ENCODE results near the gene ST7. TPM values are rescaled to one million over a fixed set of nuclear protein-coding genes. Genes with fewer than 3 reads are reported as not detected.

The ST7 gene
- total RNA-seq, 1 donor from 2014 or later, result 8.3 TPM

GRCh38 chr7:117208257-117208656, 255.0 kb downstream of the ST7 start:
- Mint-ChIP-seq H3K27ac (no peak overlapping the region), H3K4me3 (no peak overlapping the region), H3K9me3 (no peaks in the 10 kb centered on the region), H3K27me3 (no peaks in the 10 kb centered on the region), H3K36me3 (ENCODE audit: low read depth) (peaks cover 4% of the 10 kb centered on the region), H3K4me1 (no peaks in the 10 kb centered on the region)
- intact Hi-C loops (cut with micrococcal nuclease), result no loop called here
- DNase-seq (no peak), ATAC-seq (ENCODE audit: low read depth) (no peak)
- CTCF ChIA-PET, result no interaction called here
- TF ChIP-seq CTCF (IDR thresholded peaks at IDR 0.05), result no peak
- POLR2A ChIA-PET, result no interaction called here

GRCh38 chr7:117210397-117210796, 257.1 kb downstream of the ST7 start:
- ChIA-PET POLR2A (no interaction called here), CTCF (no interaction called here)
- TF ChIP-seq CTCF (IDR thresholded peaks at IDR 0.05), result no peak
- Mint-ChIP-seq H3K36me3 (ENCODE audit: low read depth) (peaks cover 4% of the 10 kb centered on the region), H3K27ac (no peak overlapping the region), H3K4me3 (no peak overlapping the region), H3K27me3 (no peaks in the 10 kb centered on the region), H3K4me1 (no peaks in the 10 kb centered on the region), H3K9me3 (no peaks in the 10 kb centered on the region)
- intact Hi-C loops (cut with micrococcal nuclease), result loop anchor here (5.0 kb wide), 1 partner anchor 507 kb away; no protein-coding TSS in a partner anchor
- DNase-seq (no peak), ATAC-seq (ENCODE audit: low read depth) (no peak)

GRCh38 chr7:117210908-117211307, 257.6 kb downstream of the ST7 start:
- CTCF ChIA-PET, result no interaction called here
- H3K4me3 Mint-ChIP-seq, result no peak overlapping the region
- H3K27ac Mint-ChIP-seq, result no peak overlapping the region
- peaks cover 4% of the 10 kb centered on the region for H3K36me3 Mint-ChIP-seq (ENCODE audit: low read depth)
- POLR2A ChIA-PET, result no interaction called here
- ATAC-seq (ENCODE audit: low read depth), result no peak
- TF ChIP-seq CTCF (IDR thresholded peaks at IDR 0.05), result no peak
- no peaks in the 10 kb centered on the region for H3K9me3 Mint-ChIP-seq
- H3K4me1 Mint-ChIP-seq, result no peaks in the 10 kb centered on the region
- H3K27me3 Mint-ChIP-seq, result no peaks in the 10 kb centered on the region
- intact Hi-C loops (cut with micrococcal nuclease), result loop anchor here (5.0 kb wide), 1 partner anchor 506 kb away; no protein-coding TSS in a partner anchor
- DNase-seq, result no peak

GRCh38 chr7:117211614-117212013, 258.3 kb downstream of the ST7 start:
- intact Hi-C loops (cut with micrococcal nuclease), result loop anchor here (2.0 to 5.0 kb wide), 2 partner anchors 175 to 506 kb away; no protein-coding TSS in a partner anchor
- peaks cover 4% of the 10 kb centered on the region for H3K36me3 Mint-ChIP-seq (ENCODE audit: low read depth)

More at GRCh38 chr7:117211614-117212013, 258.3 kb downstream of the ST7 start:
- no peak for DNase-seq
- POLR2A ChIA-PET, result no interaction called here
- CTCF ChIA-PET, result no interaction called here
- Mint-ChIP-seq H3K9me3 (no peaks in the 10 kb centered on the region), H3K27me3 (no peaks in the 10 kb centered on the region), H3K27ac (no peak overlapping the region), H3K4me3 (no peak overlapping the region), H3K4me1 (no peaks in the 10 kb centered on the region)
- no peak for ATAC-seq (ENCODE audit: low read depth)
- TF ChIP-seq CTCF (IDR thresholded peaks at IDR 0.05), result no peak
